Dendritic cell treated with granulocyte-macrophage colony-stimulating factor and Interleukin-4, amounts not matched to agents 40 ng/mL and 50 ng/mL, for 4 days (primary cell): ENCODE data around the gene SDF2L1.
A peak's percentile ranks its signal among the peaks of the same experiment; 100 is the strongest.
"Not testable (repeated sequence)": the region's sequence is repeated elsewhere in the genome, so short reads cannot be mapped to it uniquely, and the experiment has no call there.

ENCODE experiments used
- H3K27ac Mint-ChIP-seq: one replicate; pipeline ENCODE4 v1.8.0; 2022; ENCODE audit warnings: mild to moderate bottlenecking, mixed read lengths
- H3K27me3 Mint-ChIP-seq: one replicate; pipeline ENCODE4 v1.8.0; 2022; ENCODE audit warnings: mild to moderate bottlenecking, mixed read lengths
- H3K36me3 Mint-ChIP-seq: one replicate; pipeline ENCODE4 v1.8.0; 2022; ENCODE audit warnings: low read depth, mixed read lengths
- H3K4me1 Mint-ChIP-seq: one replicate; pipeline ENCODE4 v1.8.0; 2022; ENCODE audit warnings: low read depth, mixed read lengths
- H3K4me3 Mint-ChIP-seq: one replicate; pipeline ENCODE4 v1.8.0; 2022; ENCODE audit warnings: mild to moderate bottlenecking, moderate library complexity, mixed read lengths
- H3K9me3 Mint-ChIP-seq: one replicate; pipeline ENCODE4 v1.8.0; 2022; ENCODE audit warnings: mixed read lengths
- intact Hi-C: fragments of 100-400 bp; cut with micrococcal nuclease; formaldehyde crosslinking; loops from one replicate; pipeline ENCODE4 v1.15.0; 2022

Gene SDF2L1, protein sequence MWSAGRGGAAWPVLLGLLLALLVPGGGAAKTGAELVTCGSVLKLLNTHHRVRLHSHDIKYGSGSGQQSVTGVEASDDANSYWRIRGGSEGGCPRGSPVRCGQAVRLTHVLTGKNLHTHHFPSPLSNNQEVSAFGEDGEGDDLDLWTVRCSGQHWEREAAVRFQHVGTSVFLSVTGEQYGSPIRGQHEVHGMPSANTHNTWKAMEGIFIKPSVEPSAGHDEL

DNA sequence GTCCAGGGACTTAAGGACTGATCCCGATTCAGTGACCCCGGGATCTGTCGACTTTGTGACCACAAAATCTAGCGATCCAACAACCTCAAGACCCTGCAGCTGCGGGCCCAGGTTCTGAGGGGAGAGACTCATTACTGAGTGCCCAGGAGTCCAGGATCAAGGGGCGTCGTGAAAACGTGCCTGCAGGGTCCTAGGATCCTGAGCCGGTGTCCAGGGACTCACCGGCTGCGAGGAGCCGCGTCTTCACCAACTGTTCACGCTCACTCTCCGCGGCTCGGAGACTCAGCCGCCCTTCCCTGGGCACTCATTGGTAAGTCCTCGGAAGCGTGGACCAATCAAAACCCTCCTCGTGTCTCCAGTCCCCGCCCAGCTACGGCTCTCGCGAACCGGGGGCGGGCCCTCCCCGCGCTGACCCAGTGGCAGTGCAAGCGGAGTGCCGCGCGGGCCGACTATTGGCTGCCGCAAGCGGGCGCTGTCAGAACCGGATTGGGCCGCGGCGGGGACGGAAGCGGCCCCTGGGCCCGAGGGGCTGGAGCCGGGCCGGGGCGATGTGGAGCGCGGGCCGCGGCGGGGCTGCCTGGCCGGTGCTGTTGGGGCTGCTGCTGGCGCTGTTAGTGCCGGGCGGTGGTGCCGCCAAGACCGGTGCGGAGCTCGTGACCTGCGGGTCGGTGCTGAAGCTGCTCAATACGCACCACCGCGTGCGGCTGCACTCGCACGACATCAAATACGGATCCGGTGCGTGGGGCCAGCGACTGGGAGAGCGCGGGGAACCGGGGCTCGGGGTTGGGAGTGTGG, at the start of gene SDF2L1:
SDF2L1 (plus strand) TSS at position 514 of the 795 bp plus-strand sequence; CDS start at position 549, 35 bp downstream.
- H3K27me3 Mint-ChIP-seq: no peaks in the 10 kb centered on the region
- peaks cover 46% of the 10 kb centered on the region for H3K36me3 Mint-ChIP-seq
- peak within 1 kb of the TSS; percentile 97 for H3K27ac Mint-ChIP-seq
- peaks cover 46% of the 10 kb centered on the region for H3K4me1 Mint-ChIP-seq
- H3K4me3 Mint-ChIP-seq: peak within 1 kb of the TSS; percentile 92
- H3K9me3 Mint-ChIP-seq: no peaks in the 10 kb centered on the region
- intact Hi-C loops: loop anchor here (1.0 kb wide), 1 partner anchor 12 kb away; the partner anchor contains the start of gene YDJC

DNA sequence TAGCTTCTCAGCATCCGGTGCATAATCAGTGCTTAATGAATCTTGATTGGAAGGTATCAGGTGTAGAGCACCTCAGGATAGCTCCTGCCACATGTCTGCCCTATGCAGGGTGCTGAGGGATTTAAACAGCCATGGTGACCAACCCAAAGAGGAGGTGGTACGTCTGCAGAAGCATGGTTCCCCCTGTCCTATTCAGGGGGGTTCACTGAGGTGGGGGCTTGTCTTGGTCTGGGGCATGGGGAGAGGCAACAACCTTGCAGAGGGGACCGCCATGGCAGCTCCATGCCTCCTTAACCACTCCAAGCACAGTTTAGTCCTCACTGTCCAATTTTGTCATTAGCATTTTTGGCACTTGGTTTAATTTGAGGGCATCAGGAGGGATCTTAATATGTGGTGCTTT, 49.7 kb upstream of the SDF2L1 start:
- peaks cover 73% of the 10 kb centered on the region for H3K4me1 Mint-ChIP-seq
- peaks cover 75% of the 10 kb centered on the region for H3K36me3 Mint-ChIP-seq
- H3K4me3 Mint-ChIP-seq: no peak overlapping the region
- intact Hi-C loops: no loop called here
- H3K9me3 Mint-ChIP-seq: no peaks in the 10 kb centered on the region
- no peaks in the 10 kb centered on the region for H3K27me3 Mint-ChIP-seq
- no peak overlapping the region for H3K27ac Mint-ChIP-seq

DNA sequence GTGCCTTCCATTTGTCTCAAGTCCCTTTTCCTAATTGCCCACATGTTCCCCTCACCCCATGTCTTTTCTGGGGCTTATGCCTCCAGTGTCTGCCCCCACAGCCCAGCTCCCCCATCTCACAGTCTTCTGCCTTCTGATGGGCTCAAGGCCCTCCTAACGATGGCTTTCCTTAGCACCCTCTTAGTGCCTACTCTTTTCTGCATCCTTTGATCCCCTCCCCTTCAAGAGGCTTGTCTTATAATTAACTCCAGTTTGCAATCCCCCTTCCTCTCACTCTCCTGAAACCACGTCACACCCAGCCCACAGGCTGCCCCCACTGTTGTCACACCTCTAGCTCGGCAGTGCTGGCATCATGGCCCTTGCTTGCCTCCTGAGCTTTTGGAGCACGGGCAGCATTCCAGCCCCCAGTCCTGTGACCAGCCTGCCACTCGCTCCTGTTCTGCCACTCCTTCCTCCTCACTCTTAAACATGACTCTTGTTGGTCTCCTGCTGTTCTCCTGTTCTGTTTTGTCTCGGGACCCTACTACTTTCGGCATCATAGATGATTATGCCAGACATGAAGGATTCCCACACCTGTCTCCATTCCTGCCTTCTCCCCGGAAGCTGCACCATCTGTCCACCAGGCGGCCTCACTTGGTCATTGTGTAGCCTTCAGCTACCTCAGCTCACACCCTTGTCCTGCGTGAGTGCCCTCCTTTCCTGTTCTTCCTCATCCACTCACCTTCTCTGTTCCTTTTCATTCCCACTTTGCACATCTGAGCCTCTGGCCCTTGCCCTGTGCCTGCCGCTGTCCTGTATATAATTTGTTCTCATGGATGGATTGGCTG, 48.5 kb upstream of the SDF2L1 start:
- Mint-ChIP-seq H3K27me3 (no peaks in the 10 kb centered on the region), H3K4me3 (no peak overlapping the region), H3K36me3 (peaks cover 82% of the 10 kb centered on the region), H3K27ac (peak overlapping the region; percentile 1), H3K9me3 (no peaks in the 10 kb centered on the region), H3K4me1 (peaks cover 70% of the 10 kb centered on the region)
- intact Hi-C loops: no loop called here

DNA sequence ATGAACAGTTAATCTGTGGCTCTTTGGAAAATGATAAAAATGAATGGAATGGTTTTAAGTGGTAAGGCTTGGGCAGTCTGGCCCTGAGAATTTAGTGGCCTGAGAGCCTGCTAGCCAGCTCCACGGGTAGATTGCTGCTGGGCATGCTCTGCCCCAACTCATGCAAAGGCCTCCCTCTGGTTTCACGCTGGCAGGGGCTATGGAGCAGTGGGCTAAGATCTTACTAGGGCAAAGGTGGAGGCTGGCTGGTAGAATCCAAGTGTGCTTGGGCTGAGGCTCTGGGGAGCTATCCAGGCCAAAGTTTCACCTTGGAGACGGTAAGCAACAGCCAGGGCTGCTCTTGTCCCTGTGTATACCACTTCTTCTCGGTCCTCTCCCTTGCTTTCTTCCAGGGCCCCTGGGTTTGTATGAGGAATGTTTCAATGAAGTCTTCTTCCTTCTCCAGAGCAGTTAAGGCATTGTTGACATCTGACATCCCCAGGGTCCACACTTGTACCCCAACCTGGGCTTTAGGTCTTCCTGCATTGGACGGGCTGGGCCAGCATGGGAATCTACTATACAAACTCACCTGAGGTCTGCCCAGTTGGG, 47.1 kb upstream of the SDF2L1 start:
- Mint-ChIP-seq H3K9me3 (no peaks in the 10 kb centered on the region), H3K4me3 (no peak overlapping the region), H3K36me3 (peaks cover 90% of the 10 kb centered on the region), H3K27me3 (no peaks in the 10 kb centered on the region), H3K27ac (no peak overlapping the region), H3K4me1 (peaks cover 71% of the 10 kb centered on the region)
- intact Hi-C loops: no loop called here

DNA sequence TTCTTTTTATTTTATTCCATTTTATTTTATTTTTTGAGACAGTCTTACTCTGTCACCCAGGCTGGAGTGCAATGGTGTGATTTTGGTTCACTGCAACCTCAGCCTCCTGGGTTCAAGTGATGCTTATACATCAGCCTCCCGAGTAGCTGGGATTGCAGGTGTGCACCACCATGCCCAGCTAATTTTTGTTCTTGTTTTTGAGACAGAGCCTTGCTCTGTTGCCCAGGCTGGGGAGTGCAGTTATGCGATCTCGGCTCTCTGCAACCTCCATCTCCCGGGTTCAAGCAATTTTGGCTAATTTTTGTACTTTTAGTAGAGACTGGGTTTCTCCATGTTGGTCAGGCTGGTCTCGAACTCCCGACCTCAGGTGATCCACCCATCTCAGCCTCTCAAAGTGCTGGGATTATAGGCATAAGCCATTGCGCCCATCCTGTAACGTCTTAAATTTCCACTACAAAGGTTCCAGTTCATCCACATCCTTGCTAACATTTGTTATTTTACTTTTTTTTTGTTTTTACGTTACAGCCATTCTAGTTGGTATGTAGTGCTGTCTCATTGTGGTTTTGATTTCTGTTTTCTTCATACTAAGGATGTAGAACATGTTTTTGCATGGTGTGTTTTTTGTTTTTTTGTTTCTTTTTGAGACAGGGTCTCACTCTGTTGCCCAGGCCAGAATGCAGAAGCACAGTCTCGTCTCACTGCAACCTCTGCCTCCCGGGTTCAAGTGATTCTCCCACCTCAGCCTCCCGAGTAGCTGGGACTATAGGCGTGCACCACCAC, 45.6 kb upstream of the SDF2L1 start:
- peaks cover 77% of the 10 kb centered on the region for H3K36me3 Mint-ChIP-seq
- H3K4me3 Mint-ChIP-seq, intact Hi-C loops, H3K27me3 Mint-ChIP-seq, H3K27ac Mint-ChIP-seq, H3K9me3 Mint-ChIP-seq: not testable (repeated sequence)
- peaks cover 55% of the 10 kb centered on the region for H3K4me1 Mint-ChIP-seq

DNA sequence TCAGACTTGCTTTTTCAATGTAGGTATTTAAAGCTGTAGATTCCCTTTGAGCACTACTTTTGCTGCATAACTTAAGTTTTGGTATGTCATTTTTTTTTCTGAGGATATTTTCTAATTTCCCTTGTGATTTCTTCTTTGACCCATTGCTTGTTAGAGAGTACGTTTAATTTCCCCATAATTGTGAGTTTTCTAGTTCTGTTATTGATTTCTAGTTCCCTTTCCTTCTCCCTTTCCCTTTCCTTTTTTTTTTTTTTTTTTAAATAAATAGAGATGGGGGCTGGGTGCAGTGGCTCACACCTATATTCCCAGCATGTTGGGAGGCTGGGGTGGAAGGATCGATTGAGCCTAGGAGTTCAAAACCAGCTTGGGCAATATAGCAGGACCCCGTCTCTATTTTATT, 43.8 kb upstream of the SDF2L1 start:
- Mint-ChIP-seq H3K4me3 (no peak overlapping the region), H3K4me1 (peaks cover 60% of the 10 kb centered on the region), H3K9me3 (no peaks in the 10 kb centered on the region), H3K27me3 (no peaks in the 10 kb centered on the region), H3K36me3 (peaks cover 70% of the 10 kb centered on the region), H3K27ac (no peak overlapping the region)
- intact Hi-C loops: no loop called here

DNA sequence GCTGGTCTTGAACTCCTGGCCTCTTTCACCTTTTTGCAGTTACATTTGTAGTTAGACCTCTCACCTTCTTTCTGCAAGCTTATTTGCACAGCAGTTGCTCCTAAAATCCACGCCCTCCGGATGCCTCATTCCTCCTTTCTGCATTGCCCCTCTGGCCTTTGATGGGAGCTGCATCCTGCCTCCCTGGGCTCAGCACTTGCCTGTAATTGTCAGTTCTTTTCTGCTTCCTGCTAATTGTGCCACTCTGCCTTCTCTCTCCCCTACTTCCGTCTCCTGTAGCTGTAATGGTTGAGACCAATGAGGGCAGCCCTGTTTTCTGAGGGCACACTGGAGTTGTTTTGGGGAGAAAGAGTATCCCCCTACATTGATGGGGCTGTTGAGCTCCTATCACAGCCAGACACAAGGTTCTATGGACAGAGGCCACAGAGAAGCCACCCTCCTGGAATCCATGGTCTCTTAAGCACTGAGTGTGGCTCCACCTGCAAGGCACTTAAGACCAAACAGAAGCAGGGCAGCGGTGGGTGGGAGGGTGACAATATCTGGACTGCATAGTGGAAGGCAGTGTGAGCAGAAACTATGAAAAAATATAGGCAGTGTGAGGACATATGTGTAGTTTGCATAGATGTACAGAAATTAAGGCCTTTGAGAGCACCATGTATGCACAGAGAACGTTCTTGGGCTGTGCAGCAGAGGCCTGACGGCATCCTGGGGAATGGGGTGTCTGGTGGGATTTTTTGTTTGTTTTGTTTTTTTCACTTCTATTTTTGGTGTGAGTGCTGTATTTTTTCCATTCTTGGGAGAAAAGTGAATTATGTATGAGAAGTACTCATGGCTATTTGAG, 42.8 kb upstream of the SDF2L1 start:
- Mint-ChIP-seq H3K36me3 (peaks cover 61% of the 10 kb centered on the region), H3K27ac (peak overlapping the region; percentile 46), H3K9me3 (no peaks in the 10 kb centered on the region), H3K4me1 (peaks cover 50% of the 10 kb centered on the region), H3K4me3 (no peak overlapping the region), H3K27me3 (no peaks in the 10 kb centered on the region)
- intact Hi-C loops: no loop called here

DNA sequence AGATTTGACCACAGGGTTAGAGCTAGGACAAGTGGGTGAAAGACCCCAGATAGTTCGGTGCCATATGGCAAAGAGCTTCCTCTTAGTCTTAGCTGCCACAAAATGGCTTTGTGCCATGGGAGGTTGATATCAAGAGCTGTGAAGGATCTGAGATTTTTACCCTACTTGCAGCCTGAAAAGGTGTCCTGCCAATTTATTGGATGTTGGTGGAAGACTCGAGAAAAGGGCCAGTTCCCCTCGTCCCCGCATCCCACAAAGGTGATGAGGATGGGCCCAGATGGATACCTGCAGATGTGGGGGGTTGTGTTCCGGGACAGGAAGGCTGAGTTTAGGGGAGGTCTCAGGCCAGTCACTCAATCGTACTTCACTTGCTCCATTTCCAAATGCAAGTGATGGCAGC, 39.5 kb upstream of the SDF2L1 start:
- Mint-ChIP-seq H3K4me3 (no peak overlapping the region), H3K36me3 (peaks cover 51% of the 10 kb centered on the region), H3K4me1 (peaks cover 62% of the 10 kb centered on the region), H3K9me3 (no peaks in the 10 kb centered on the region), H3K27me3 (no peaks in the 10 kb centered on the region), H3K27ac (no peak overlapping the region)
- intact Hi-C loops: no loop called here

DNA sequence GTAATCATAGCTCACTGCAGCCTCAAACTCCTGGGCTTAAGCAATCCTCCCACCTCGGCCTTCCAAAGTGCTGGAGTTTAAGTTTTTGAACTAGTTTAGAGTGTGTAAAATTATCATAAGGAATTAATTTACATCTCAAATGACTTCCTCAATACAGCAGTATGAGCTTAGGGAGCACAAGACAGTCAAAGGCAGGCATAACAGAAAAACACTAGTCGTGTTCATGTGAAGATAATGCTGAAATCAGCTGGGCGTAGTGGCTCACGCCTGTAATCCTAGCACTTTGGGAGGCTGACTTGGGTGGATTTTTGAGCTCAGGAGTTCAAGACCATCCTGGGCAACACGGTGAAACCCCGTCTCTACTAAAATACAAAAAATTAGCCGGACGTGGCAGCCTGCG, 38.1 kb upstream of the SDF2L1 start:
- Mint-ChIP-seq H3K27me3 (no peaks in the 10 kb centered on the region), H3K9me3 (no peaks in the 10 kb centered on the region), H3K4me3 (no peak overlapping the region), H3K27ac (peak overlapping the region; percentile 27), H3K4me1 (peaks cover 56% of the 10 kb centered on the region), H3K36me3 (peaks cover 47% of the 10 kb centered on the region)
- intact Hi-C loops: no loop called here

DNA sequence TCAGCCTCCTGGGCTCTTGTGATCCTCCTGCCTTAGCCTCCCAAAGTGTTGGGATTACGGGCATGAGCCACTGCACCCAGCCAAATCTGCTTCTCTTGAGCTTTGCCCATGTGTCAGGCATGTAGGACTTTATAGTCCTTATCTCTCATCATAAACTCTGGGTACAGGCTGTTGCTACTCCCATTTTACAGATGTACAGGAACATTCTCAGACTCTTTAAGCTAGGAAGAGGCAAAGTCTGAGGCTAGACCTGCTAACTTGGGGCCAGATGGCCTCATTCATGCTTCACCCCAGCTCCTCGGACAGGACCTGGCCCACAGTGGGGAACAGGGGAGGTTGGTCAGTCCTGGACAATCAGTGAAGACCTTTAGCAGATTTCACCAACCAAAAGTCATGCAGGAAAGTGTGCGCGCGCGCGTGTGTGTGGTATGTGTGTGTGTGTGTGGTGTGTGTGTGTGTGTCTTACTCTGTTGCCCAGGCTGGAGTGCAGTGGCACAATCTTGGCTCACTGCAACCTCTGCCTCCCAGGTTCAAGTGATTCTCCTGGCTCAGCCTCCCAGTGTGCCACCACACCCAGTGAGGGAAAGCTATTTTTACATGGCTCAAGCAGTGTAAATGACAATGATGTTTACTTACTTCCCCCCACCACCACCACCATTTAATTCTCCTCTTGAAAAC, 36.1 kb upstream of the SDF2L1 start:
- H3K27ac Mint-ChIP-seq: no peak overlapping the region
- H3K4me1 Mint-ChIP-seq: peaks cover 49% of the 10 kb centered on the region

DNA sequence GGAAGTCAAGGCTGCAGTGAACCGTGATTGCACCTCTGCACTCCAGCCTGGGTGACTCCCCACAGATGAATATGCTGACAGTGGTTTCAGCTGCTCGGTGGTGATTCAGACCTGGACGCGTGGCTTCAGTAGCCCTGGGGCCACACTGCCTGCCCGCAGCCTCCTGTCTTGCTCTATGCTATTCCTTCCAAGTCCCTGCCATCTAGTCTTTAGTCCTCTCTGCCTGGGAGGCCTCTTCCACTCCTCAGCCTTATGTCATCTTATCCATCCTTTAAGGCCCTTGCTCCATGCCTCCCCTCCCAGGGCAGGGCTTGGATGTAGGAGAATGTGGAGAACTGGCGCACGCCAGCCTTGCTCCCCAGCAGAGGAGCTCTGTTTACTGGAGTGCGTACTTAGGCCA, 35.3 kb upstream of the SDF2L1 start:
- intact Hi-C loops: no loop called here
- no peak overlapping the region for H3K4me3 Mint-ChIP-seq
- peaks cover 54% of the 10 kb centered on the region for H3K4me1 Mint-ChIP-seq
- H3K27ac Mint-ChIP-seq: peak overlapping the region; percentile 11
- peaks cover 62% of the 10 kb centered on the region for H3K36me3 Mint-ChIP-seq
- H3K9me3 Mint-ChIP-seq: no peaks in the 10 kb centered on the region
- no peaks in the 10 kb centered on the region for H3K27me3 Mint-ChIP-seq

More for the DNA sequence above, 36.1 kb upstream of the SDF2L1 start:
- no peaks in the 10 kb centered on the region for H3K27me3 Mint-ChIP-seq
- H3K4me3 Mint-ChIP-seq: no peak overlapping the region
- intact Hi-C loops: no loop called here
- no peaks in the 10 kb centered on the region for H3K9me3 Mint-ChIP-seq
- H3K36me3 Mint-ChIP-seq: peaks cover 54% of the 10 kb centered on the region

DNA sequence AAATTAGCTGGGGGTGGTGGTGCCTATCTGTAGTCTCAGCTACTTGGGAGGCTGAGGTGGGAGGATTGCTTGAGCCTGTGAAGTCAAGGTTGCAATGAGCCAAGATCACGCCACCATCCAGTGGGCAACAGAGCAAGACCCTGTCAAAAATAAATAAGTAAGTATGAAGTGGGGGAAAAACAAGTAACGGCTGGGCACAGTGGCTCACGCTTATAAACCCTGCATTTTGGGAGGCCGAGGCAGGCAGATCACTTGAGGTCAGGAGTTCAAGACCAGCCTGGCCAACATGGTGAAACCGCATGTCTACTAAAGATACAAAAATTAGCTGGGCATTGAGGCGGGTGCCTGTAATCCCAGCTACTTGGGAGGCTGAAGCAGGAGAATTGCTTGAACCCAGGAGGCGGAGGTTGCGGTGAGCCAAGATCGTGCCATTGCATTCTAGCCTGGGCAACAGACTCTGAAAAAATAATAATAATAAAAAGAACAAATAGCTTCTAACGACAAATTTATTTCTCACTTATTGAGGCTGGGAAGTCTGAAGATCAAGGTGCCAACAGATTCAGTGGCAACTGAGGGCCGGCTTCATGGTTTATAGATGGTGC, 32.4 kb upstream of the SDF2L1 start:
- peaks cover 80% of the 10 kb centered on the region for H3K36me3 Mint-ChIP-seq
- H3K4me3 Mint-ChIP-seq, H3K27me3 Mint-ChIP-seq, H3K27ac Mint-ChIP-seq, intact Hi-C loops, H3K9me3 Mint-ChIP-seq: not testable (repeated sequence)
- peaks cover 49% of the 10 kb centered on the region for H3K4me1 Mint-ChIP-seq
